A549 (cell line): ENCODE measurements around the gene TMEM273.

ENCODE experiments used
- CTCF ChIP-seq: fragments of >200 bp; sonication (Bioruptor Twin); formaldehyde crosslinking; IDR thresholded peaks from 3 replicates; pipeline ENCODE4 v1.5.1; 2016
- JUN ChIP-seq, 2 experiments: fragments of >200 bp; sonication (Bioruptor Twin); formaldehyde crosslinking; IDR thresholded peaks; 2 replicates in 1 of 2; 3 replicates in 1 of 2; pipeline ENCODE4 v1.6.1; 2016 to 2017
- KDM1A ChIP-seq: fragments of 200-600 bp; sonication (generic); IDR thresholded peaks from 2 replicates; pipeline ENCODE4 v1.6.1; 2016; ENCODE audit warnings: low read depth, mild to moderate bottlenecking
- POLR2A ChIP-seq: IDR thresholded peaks from 2 replicates; pipeline ENCODE4 v1.6.1; 2012; ENCODE audit warnings: mild to moderate bottlenecking, low read length
- RAD21 ChIP-seq, 2 experiments: fragments of >200 bp in 1 of 2; sonication (Bioruptor Twin) in 1 of 2; formaldehyde crosslinking in 1 of 2; IDR thresholded peaks in 1 of 2; conservative IDR thresholded peaks in 1 of 2; 2 replicates in 1 of 2; 3 replicates in 1 of 2; pipeline ENCODE4 v1.6.1; 2012 to 2018; ENCODE audit warnings: inconsistent platforms in 1 of 2
- ZSCAN20 ChIP-seq: fragments of 250-450 bp; sonication (Bioruptor Pico); IDR thresholded peaks from 2 replicates; pipeline ENCODE4 v1.8.0; 2022; ENCODE audit warnings: mild to moderate bottlenecking, moderate library complexity

GRCh38 chr10:49213211-49213610 is 25.0 kb upstream of the TMEM273 start:
- no peak for TF ChIP-seq JUN (IDR thresholded peaks at IDR 0.05)
- TF ChIP-seq KDM1A = no peak
- TF ChIP-seq CTCF = no peak
- no peak for TF ChIP-seq POLR2A
- TF ChIP-seq RAD21 (conservative IDR thresholded peaks at IDR 0.05 in 1 of 2, IDR thresholded peaks at IDR 0.05 in 1 of 2) = no peak
- no peak for TF ChIP-seq ZSCAN20
